Measurements from ENCODE around the gene WAPL.

Gene WAPL

GRCh38 chr10:86450806-86451603, 70.6 kb downstream of the WAPL start:
- no peak for DNase-seq

GRCh38 chr10:86449926-86450558, 71.5 kb downstream of the WAPL start:
- DNase-seq, result no peak

- no peak for DNase-seq
These were observed 74.2 kb downstream of the WAPL start for GRCh38 chr10:86447432-86447831.

GRCh38 chr10:86446987-86447386, 74.6 kb downstream of the WAPL start:
- no peak for DNase-seq

GRCh38 chr10:86446440-86446839, 75.2 kb downstream of the WAPL start:
- no peak for DNase-seq

GRCh38 chr10:86443936-86444335, 77.7 kb downstream of the WAPL start:
- DNase-seq, result no peak

GRCh38 chr10:86443069-86443468, 78.5 kb downstream of the WAPL start:
- DNase-seq, result no peak

- DNase-seq, result no peak
These were observed 80.4 kb downstream of the WAPL start for GRCh38 chr10:86440874-86441843.

- DNase-seq, result no peak
These were observed 82.0 kb downstream of the WAPL start for GRCh38 chr10:86439544-86439943.

- no peak for DNase-seq
These were observed 83.4 kb downstream of the WAPL start for GRCh38 chr10:86438091-86438749.

DNA sequence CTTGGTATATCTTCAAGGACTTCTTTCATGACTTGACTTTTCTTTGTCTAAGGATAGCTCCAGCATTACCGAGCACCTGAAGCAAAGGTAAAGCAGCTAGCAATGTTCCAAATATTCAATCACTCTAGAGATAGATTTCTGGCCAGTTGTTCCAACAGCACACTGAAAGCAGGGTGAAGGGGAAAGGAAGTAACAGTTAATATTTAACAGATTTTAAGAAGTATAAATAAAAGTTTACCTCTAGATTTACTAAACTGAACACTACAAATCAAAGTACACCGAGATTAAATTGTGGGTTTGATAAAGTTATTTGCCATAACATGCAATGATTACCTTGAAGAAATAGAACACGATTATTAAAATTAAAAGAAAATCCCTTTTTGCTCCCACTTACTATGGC, 84.1 kb downstream of the WAPL start:
- DNase-seq, result no peak

DNA sequence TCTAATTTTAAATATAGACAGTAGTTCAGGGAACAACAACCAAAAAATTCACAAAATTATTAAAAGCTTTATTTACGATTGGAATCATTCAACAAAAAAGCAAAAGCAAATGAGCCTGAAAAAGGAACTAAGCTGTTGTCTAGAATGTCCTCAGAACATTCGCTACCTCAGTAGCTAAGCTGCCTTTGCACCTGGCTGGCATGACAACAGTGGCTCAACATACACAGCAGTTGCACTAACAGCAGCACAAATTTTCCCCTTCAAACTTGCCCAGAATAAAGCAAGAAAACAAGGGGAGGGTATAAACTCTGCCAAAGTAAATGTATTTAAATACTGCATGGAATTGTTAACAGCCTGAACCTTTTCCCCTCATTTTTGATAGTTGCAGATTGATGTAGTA, 84.6 kb downstream of the WAPL start:
- DNase-seq, result no peak

- DNase-seq, result no peak
These were observed 86.9 kb downstream of the WAPL start for GRCh38 chr10:86434656-86435055.

DNA sequence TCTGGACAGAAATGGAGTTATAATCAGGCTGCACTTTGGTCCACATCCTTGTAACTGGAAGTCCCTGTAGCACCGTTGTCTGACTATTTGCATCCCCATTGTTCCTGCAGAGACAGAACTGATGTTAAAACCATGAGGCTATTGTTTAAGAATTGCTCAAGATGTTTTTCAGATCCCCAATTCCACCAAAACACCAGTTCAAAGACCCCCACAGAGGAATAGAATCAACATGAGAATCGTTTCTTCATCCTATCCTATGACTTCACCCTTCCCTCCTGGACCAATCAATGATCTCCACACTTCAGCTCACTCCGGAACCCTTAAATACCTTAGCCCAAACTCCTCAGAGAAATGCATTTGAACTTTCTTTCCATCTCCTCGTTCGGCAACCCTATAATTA, 97.9 kb downstream of the WAPL start:
- DNase-seq, result no peak

- no peak for DNase-seq
These were observed 102.5 kb downstream of the WAPL start for GRCh38 chr10:86419101-86419500.

- DNase-seq, result no peak
These were observed 106.0 kb downstream of the WAPL start for GRCh38 chr10:86415583-86415982.

DNA sequence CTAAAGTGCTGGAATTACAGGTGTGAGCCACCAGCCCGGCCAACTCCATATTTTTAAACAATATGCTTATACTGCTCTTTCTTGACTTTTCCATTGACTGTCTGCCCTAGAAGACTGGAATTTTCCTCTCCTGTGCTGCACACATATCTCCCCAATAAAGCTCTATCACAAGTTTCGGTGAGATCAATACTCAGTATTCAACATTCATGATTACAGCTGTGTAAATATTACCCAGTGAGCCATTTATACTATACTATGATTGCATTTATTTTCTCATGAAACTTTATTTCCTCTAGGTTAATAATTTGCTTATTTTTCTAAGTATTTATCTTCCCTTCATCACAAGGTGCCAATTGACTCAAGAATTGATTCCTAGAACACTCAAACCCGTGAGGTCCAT, 106.5 kb downstream of the WAPL start:
- no peak for DNase-seq

GRCh38 chr10:86413046-86413728, 108.4 kb downstream of the WAPL start:
- no peak for DNase-seq

DNA sequence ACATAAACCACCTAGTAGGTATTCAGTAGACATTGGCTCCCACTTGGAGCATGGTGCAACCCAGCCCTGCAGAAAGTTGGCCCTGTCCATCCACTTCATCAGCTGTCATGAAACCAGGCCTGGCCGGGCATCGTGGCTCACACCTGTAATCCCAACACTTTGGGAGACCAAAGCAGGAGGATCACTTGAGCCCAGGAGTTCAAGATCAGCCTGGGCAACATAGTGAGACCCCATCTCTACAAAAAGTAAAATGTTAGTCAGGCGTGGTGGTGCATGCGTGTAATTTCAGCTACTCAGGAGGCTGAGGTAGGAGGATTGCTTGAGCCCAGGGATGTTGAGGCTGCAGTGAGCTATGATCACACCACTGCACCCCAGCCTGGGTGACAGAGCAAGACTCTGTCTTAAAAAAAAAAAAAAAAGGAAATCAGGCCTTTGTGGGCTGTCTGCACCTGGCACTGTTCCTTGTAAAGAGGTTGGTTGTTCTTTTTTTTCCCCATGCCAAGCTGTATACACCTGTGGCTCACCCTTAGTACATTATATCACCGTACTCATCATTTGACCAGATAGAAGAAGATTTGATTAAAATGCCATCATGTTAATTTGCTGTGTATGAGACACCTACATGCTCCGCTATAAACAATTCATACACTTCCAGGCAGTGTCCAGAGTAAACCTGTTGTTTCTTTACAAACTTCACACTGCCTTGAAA, 109.6 kb downstream of the WAPL start:
- DNase-seq, result no peak

GRCh38 chr10:86411281-86411841, 110.2 kb downstream of the WAPL start:
- no peak for DNase-seq

DNA sequence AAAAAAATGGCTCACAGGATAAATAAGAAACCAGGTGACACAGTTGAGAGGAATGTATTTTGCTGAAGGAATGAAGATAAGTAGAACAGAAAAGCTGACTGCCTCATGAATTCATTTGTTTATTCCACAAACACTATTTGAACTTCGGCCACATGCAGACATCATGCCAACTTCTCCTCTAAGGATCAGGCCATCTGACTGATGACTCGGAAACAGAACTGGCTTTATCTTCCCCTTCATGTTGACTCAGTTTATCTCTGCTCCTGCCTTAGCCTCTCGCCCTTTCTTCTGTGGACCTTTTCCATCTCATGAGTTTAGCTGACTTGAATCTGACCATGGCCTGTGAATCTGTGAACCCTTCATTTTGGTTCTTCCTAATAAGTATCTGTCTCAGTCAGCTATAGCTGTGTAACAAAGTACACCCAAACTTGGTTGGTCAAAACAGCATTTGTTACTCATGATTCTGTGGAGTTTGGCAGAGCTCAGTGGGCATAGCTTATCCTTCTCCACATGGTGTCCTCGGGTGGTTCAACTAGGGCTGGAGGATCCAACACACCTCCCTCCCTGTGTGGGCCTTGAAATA, 111.0 kb downstream of the WAPL start:
- no peak for DNase-seq

All from NCI-H2171 treated with DMSO at 0.1 percent for 48 hours (cell line).